Subcutaneous adipose tissue (tissue), 4 donors: ENCODE data around the gene CENPU. TPM values are rescaled to one million over a fixed set of nuclear protein-coding genes. Genes with fewer than 3 reads are reported as not detected.

ENCODE experiments used
- CTCF ChIP-seq: fragments of 450-650 bp; IDR thresholded peaks from one replicate; pipeline ENCODE4 v1.5.1; 2016; ENCODE audit warnings: low read depth, mild to moderate bottlenecking, control low read depth, antibody characterized with exemption, moderate library complexity
- total RNA-seq, 4 donors: library from RNA; depleted of rRNA; stranded (reverse); fragments of >200 nt; gene quantifications; one replicate each; pipeline ENCODE4 v1.1.0, GENCODE V29; 2016

The CENPU gene
- total RNA-seq, 4 donors from 2014 or later = 1.8 to 9.2 (median 3.3) TPM

DNA sequence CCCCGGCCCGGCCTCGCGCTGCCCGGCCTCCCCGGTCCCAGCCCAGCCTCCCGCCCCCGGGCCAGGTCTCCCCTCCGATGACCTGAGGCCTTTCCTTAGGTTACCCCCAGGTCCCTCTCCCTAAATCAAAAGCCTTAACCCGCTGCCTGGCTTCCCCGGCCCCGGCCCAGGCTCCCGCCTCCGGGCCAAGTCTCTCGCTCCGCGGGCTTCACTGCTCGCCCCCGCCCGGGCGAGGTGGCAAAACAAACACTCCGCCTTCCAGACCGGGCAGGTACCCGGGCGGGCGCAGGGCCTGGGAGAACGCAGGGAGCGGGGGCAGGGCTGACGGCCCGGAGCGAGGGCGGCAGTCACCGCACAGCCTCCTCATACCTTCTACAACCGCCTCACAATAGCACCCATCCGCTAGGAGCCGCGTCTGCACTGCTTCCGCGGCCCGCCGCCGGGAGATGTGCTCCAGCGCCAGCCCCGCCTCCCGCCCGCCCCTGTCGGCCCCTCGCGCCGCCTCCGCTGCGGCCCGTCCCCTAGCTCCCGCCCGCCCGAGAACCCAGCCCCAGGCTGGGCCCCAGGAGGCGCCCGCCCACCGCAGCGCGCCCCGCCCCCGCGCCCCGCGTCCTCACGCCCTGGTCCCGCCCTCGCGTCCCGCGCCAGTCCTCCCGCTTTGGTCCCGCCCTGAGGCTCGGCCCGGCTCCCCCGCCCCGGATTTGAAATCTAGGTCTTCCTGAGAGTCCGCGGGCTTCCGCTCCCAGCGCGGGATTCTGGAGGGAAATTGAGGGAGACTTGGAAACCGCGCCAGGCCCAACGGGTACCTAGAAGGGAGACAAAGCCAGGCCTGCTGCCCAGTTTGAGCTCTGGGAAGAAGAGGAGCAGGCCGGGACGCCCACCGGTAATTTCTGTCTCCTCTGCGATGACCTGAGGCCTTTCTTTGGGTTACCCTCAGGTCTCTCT, 84.6 kb downstream of the CENPU start, which contains the start of the genes CASP3 and PRIMPOL:
TSS of gene CASP3 (minus strand) at position 422 of the 945 bp plus-strand sequence. CDS start 10,994 bp downstream, outside the sequence.
TSS of gene PRIMPOL (plus strand) at position 713 of the 945 bp plus-strand sequence. CDS start 7,403 bp downstream, outside the sequence.
- TF ChIP-seq CTCF = no peak

GRCh38 chr4:184648313-184649025, 85.4 kb downstream of the CENPU start:
- no peak for TF ChIP-seq CTCF

DNA sequence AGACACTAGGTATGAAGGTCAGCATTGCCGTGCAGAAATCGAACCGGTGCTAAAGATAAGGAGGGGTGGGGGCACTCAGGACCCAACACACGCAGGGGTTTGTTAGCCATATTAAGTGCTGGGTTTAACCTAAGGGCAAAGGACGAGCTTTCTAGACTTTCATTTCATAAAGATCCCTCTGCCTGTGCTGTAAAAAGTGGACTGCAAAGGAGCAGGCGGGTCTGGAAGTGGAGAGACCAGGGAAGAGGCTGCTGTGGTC, 85.9 kb downstream of the CENPU start:
- TF ChIP-seq CTCF = no peak

DNA sequence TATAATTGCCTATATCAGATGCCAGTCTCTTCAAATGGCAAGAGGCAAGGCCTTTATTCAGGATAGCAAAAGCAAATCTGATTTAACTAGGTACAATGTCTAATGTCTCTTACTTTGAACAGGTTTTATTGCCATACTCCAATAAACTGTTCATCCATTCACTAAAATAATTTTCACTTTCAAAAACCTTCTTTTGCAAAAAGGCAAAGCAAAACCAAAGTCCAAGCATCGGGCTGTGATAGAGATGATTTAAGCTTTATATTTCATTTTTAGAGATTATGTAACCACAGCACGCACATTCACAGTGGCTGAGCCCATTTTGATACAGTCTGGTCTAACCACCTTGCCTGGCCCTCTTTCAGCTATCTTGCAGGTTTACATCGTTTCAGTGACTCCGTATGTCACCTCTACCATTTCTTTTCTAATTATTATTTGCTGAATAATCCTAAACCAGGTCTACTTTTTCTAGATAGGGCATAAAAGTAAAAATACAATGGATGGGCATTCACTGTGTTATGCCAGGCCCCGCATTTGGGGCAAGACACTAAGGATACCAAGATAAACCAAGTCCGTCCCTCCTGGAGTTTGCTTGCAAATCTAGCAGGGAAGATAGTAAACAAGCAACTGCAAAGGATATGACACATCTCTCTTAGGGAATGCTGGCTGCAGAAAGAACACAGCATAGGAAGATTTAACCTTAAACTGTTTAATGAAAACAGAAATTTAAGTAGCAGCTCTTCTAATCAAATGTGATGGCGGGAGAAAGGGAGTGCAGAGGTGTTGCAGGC, 86.4 kb downstream of the CENPU start:
- no peak for TF ChIP-seq CTCF

GRCh38 chr4:184645904-184646610, 87.8 kb downstream of the CENPU start:
- no peak for TF ChIP-seq CTCF

DNA sequence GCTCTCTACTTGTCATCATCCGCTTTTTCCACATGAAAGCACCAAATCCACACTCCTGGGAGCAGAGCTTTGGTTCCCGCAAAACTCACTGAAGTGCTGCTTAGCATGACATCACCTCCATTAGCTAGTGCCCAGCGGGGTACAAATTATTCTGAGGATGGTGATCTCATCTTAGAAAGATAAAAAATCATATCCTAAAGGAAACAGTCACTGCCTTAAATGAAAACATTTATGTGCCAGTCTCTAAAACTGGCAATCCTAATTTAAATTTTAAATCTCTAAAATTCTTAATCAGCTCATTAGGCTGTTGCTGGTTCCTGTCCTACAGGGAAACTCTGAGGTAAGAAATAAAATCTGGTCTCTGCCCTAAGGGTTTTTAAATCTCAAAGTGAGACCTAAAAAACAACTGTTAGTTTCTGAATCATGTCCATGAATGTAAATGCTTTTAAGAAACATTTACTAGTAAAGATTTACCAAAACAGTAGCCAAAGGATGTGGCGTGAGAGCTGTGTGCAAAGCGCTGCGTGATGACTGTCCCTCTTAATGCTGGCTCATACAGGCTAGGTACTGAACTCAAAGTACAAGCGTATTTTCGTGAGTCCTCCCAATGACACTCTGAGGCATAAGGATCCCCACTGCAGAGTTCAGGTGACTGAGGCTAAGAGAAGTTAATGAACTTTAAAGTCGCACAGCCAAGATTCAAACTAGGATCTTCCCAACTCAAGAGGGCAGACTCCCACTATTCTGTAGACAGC, 89.2 kb downstream of the CENPU start:
- TF ChIP-seq CTCF = no peak
